DOHH2 (cell line): ENCODE results near the gene TMEM119.

Source experiments
- H3F3A ChIP-seq: fragments of 200-600 bp; sonication (generic), shearing (Covaris generic); 2 replicates; pipeline ENCODE4 v1.6.0; 2016; ENCODE audit warnings: antibody characterized with exemption, mild to moderate bottlenecking; ENCODE audit not compliant: control insufficient read depth, insufficient read depth
- H3K27ac ChIP-seq: fragments of 200-600 bp; sonication (generic); 2 replicates; pipeline ENCODE4 v1.5.1; 2014; ENCODE audit warnings: low read depth, mild to moderate bottlenecking, low read length, moderate library complexity
- H3K27me3 ChIP-seq: fragments of 200-600 bp; sonication (generic); 2 replicates; pipeline ENCODE4 v1.6.1; 2014; ENCODE audit warnings: mild to moderate bottlenecking, low read length, mixed read lengths; ENCODE audit not compliant: control insufficient read depth
- H3K36me3 ChIP-seq: fragments of 200-600 bp; sonication (generic); 2 replicates; pipeline ENCODE4 v1.6.1; 2014; ENCODE audit warnings: mild to moderate bottlenecking, low read length, moderate library complexity, mixed read lengths; ENCODE audit not compliant: control insufficient read depth
- H3K4me1 ChIP-seq: fragments of 200-600 bp; sonication (generic); 2 replicates; pipeline ENCODE4 v1.6.1; 2014; ENCODE audit warnings: mild to moderate bottlenecking, low read length, mixed read lengths; ENCODE audit not compliant: control insufficient read depth
- H3K4me2 ChIP-seq: fragments of 200-600 bp; sonication (generic); 2 replicates; pipeline ENCODE4 v1.6.0; 2014; ENCODE audit warnings: mild to moderate bottlenecking, low read length, moderate library complexity
- H3K4me3 ChIP-seq: fragments of 200-600 bp; sonication (generic); 2 replicates; pipeline ENCODE4 v1.5.1; 2014; ENCODE audit warnings: mild to moderate bottlenecking, low read length, mixed read lengths
- H3K79me2 ChIP-seq: fragments of 200-600 bp; sonication (generic); 2 replicates; pipeline ENCODE4 v1.6.1; 2014; ENCODE audit warnings: mild to moderate bottlenecking, low read length, mixed read lengths; ENCODE audit not compliant: control insufficient read depth
- H3K9me2 ChIP-seq: fragments of 200-600 bp; sonication (generic); replicated peaks from 2 replicates; pipeline ENCODE4 v1.6.1; 2014; ENCODE audit warnings: mild to moderate bottlenecking, low read length, mixed read lengths; ENCODE audit not compliant: control insufficient read depth
- H3K9me3 ChIP-seq: fragments of 200-600 bp; sonication (generic); 2 replicates; pipeline ENCODE4 v1.6.1; 2014; ENCODE audit warnings: antibody characterized with exemption, low read length, mixed read lengths; ENCODE audit not compliant: control insufficient read depth, insufficient read depth
- H4K20me1 ChIP-seq: fragments of 200-600 bp; sonication (generic); 2 replicates; pipeline ENCODE4 v1.6.0; 2014; ENCODE audit warnings: low read depth, mild to moderate bottlenecking, antibody characterized with exemption, low read length, moderate library complexity; ENCODE audit not compliant: control insufficient read depth, insufficient read depth
- EZH2phosphoT487 ChIP-seq: fragments of 200-600 bp; sonication (generic); IDR thresholded peaks from 2 replicates; pipeline ENCODE4 v1.6.1; 2017; ENCODE audit warnings: borderline replicate concordance, mild to moderate bottlenecking, antibody characterized with exemption, low read length, moderate library complexity, mixed read lengths
- TF ChIP-seq, protein P1 (sequence below): fragments of 200-600 bp; sonication (generic); IDR thresholded peaks from one replicate; pipeline ENCODE4 v1.5.1; 2014; ENCODE audit warnings: antibody characterized with exemption, mild to moderate bottlenecking, low read depth, low read length; ENCODE audit not compliant: poor library complexity, severe bottlenecking

TMEM119 gene

GRCh38 chr12:108629824-108630476 lies 32.1 kb upstream of the TMEM119 start:
- Histone ChIP-seq H3K36me3 (no peaks in the 10 kb centered on the region), H3K4me3 (no peak overlapping the region), H3K4me1 (peaks cover 54% of the 10 kb centered on the region), H3K27me3 (0 out of 2 replicates have a peak, but pooled peaks cover 3% of the 10 kb centered on the region), H3K4me2 (no peak overlapping the region), H3F3A (peaks cover 13% of the 10 kb centered on the region), H3K9me3 (no peaks in the 10 kb centered on the region), H3K27ac (no peak overlapping the region), H3K9me2 (no peaks in the 10 kb centered on the region), H4K20me1 (no peaks in the 10 kb centered on the region), H3K79me2 (no peaks in the 10 kb centered on the region)
- TF ChIP-seq, protein P1, sequence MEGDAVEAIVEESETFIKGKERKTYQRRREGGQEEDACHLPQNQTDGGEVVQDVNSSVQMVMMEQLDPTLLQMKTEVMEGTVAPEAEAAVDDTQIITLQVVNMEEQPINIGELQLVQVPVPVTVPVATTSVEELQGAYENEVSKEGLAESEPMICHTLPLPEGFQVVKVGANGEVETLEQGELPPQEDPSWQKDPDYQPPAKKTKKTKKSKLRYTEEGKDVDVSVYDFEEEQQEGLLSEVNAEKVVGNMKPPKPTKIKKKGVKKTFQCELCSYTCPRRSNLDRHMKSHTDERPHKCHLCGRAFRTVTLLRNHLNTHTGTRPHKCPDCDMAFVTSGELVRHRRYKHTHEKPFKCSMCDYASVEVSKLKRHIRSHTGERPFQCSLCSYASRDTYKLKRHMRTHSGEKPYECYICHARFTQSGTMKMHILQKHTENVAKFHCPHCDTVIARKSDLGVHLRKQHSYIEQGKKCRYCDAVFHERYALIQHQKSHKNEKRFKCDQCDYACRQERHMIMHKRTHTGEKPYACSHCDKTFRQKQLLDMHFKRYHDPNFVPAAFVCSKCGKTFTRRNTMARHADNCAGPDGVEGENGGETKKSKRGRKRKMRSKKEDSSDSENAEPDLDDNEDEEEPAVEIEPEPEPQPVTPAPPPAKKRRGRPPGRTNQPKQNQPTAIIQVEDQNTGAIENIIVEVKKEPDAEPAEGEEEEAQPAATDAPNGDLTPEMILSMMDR: no peak
- no peak for TF ChIP-seq EZH2phosphoT487

GRCh38 chr12:108629151-108629550 lies 31.3 kb upstream of the TMEM119 start:
- H3K4me2 ChIP-seq: no peak overlapping the region
- H3F3A ChIP-seq: peaks cover 5% of the 10 kb centered on the region
- no peak overlapping the region for H3K27ac ChIP-seq
- no peaks in the 10 kb centered on the region for H4K20me1 ChIP-seq
- H3K9me3 ChIP-seq: no peaks in the 10 kb centered on the region
- no peak overlapping the region for H3K4me3 ChIP-seq
- peaks cover 46% of the 10 kb centered on the region for H3K4me1 ChIP-seq
- H3K9me2 ChIP-seq: no peaks in the 10 kb centered on the region
- no peaks in the 10 kb centered on the region for H3K79me2 ChIP-seq
- H3K36me3 ChIP-seq: no peaks in the 10 kb centered on the region
- TF ChIP-seq, protein P1: no peak
- no peak for TF ChIP-seq EZH2phosphoT487
- 0 out of 2 replicates have a peak, but pooled peaks cover 3% of the 10 kb centered on the region for H3K27me3 ChIP-seq

- Histone ChIP-seq H3K27ac (no peak overlapping the region), H3F3A (no peaks in the 10 kb centered on the region; the same call in 1 of the 2 replicates), H3K36me3 (no peaks in the 10 kb centered on the region), H3K9me2 (no peaks in the 10 kb centered on the region), H3K4me2 (no peak overlapping the region), H3K4me3 (no peak overlapping the region), H3K79me2 (no peaks in the 10 kb centered on the region), H3K9me3 (no peaks in the 10 kb centered on the region), H3K27me3 (0 out of 2 replicates have a peak, but pooled peaks cover 3% of the 10 kb centered on the region), H4K20me1 (no peaks in the 10 kb centered on the region), H3K4me1 (peaks cover 31% of the 10 kb centered on the region)
- TF ChIP-seq EZH2phosphoT487: no peak
- TF ChIP-seq, protein P1: no peak
These were observed 29.4 kb upstream of the TMEM119 start for GRCh38 chr12:108627134-108627920.
